Suprapubic skin (tissue), 4 donors: ENCODE measurements around the gene SCAF8.

ENCODE experiments used
- EP300 ChIP-seq: sonication (generic); formaldehyde crosslinking; IDR thresholded peaks from one replicate; pipeline ENCODE4 v1.6.1; 2017; ENCODE audit warnings: antibody characterized with exemption
- POLR2A ChIP-seq, 2 donors: fragments of 450-650 bp; IDR thresholded peaks; one replicate each; pipeline ENCODE4 v1.6.1; 2017; ENCODE audit warnings: antibody characterized with exemption in 2 of 2, mild to moderate bottlenecking in 2 of 2, moderate library complexity in 2 of 2
- POLR2AphosphoS5 ChIP-seq, 3 donors: sonication (generic); formaldehyde crosslinking; IDR thresholded peaks; one replicate each; pipeline ENCODE4 v1.6.1; 2017; ENCODE audit warnings: antibody characterized with exemption in 3 of 3
- TF ChIP-seq, protein P1 (sequence below), 2 donors: fragments of 200-600 bp in 1 of 2; fragments of 450-650 bp in 1 of 2; sonication (generic) in 1 of 2; IDR thresholded peaks; one replicate each; pipeline ENCODE4 v1.5.1; 2016 to 2019; ENCODE audit warnings: antibody characterized with exemption in 2 of 2, mild to moderate bottlenecking in 1 of 2, moderate library complexity in 1 of 2

DNA sequence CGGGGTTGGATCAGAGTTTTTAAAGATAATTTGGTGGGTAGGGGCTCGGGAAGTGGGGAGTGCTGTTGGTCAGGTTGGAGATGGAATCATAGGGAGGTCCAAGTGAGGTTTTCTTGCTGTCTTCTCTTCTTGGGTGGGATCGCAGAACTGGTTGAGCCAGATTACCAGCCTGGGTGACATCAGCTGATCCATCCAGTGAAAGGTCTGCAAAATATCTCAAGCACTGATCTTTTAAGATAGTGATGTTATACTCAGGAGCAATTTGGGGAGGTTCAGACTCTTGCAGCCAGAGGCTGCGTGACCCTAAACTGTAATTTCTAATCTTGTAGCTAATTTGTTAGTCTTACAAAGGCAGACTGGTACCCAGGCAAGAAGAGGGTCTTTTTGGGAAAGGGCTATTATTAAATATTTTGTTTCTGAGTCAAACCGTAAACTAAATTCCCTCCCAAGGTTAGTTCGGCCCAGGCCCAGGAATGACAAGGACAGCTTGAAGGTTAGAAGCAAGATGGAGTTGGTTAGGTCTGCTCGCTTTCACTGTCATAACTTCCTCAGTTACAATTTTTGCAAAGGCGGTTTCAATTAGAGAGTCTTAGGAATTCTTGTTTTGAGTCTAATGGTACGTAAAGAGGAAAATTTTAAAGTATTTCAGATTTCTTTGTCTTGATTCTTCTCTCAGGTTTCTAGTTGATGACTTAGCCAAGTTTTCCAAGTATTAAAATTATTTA, 53.1 kb downstream of the SCAF8 start:
- TF ChIP-seq, protein P1, sequence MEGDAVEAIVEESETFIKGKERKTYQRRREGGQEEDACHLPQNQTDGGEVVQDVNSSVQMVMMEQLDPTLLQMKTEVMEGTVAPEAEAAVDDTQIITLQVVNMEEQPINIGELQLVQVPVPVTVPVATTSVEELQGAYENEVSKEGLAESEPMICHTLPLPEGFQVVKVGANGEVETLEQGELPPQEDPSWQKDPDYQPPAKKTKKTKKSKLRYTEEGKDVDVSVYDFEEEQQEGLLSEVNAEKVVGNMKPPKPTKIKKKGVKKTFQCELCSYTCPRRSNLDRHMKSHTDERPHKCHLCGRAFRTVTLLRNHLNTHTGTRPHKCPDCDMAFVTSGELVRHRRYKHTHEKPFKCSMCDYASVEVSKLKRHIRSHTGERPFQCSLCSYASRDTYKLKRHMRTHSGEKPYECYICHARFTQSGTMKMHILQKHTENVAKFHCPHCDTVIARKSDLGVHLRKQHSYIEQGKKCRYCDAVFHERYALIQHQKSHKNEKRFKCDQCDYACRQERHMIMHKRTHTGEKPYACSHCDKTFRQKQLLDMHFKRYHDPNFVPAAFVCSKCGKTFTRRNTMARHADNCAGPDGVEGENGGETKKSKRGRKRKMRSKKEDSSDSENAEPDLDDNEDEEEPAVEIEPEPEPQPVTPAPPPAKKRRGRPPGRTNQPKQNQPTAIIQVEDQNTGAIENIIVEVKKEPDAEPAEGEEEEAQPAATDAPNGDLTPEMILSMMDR (IDR thresholded peaks at IDR 0.05): no peak
- TF ChIP-seq POLR2A (IDR thresholded peaks at IDR 0.05) (no peak), EP300 (no peak), POLR2AphosphoS5 (IDR thresholded peaks at IDR 0.05) (no peak)
